DND-41 (cell line): ENCODE results near the gene SLC24A2.

Experiments used
- ATAC-seq: fragments of 200-7000 bp; cut with Tn5 transposase; 3 replicates; pipeline ENCODE4 v1.9.1; 2021; ENCODE audit warnings: low read depth; ENCODE audit not compliant: insufficient read depth
- DNase-seq: peaks from one replicate; pipeline ENCODE4 v3.0.0-alpha.2; 2020
- H2AFZ ChIP-seq: 2 replicates; pipeline ENCODE4 v1.6.0; 2012; ENCODE audit warnings: low read depth, low read length
- H3K27ac ChIP-seq: 2 replicates; pipeline ENCODE4 v1.5.1; 2012; ENCODE audit warnings: low read length, inconsistent platforms
- H3K27me3 ChIP-seq: fragments of 200-600 bp; sonication (generic); 2 replicates; pipeline ENCODE4 v1.6.0; 2012; ENCODE audit warnings: low read length, mild to moderate bottlenecking, inconsistent platforms; ENCODE audit not compliant: insufficient read depth, poor library complexity
- H3K36me3 ChIP-seq: 2 replicates; pipeline ENCODE4 v1.5.1; 2012; ENCODE audit warnings: low read length, inconsistent platforms; ENCODE audit not compliant: insufficient read depth
- H3K4me1 ChIP-seq: 2 replicates; pipeline ENCODE4 v1.5.1; 2012; ENCODE audit warnings: mild to moderate bottlenecking, low read length; ENCODE audit not compliant: insufficient read depth
- H3K4me2 ChIP-seq: 2 replicates; pipeline ENCODE4 v1.6.0; 2012; ENCODE audit warnings: mild to moderate bottlenecking, moderate library complexity, low read length, inconsistent platforms; ENCODE audit not compliant: insufficient read depth
- H3K4me3 ChIP-seq, 2 experiments: fragments of 200-600 bp in 1 of 2; shearing (Covaris generic) in 1 of 2; 2 replicates each; pipeline ENCODE4 v1.5.1; 2012 to 2016; ENCODE audit warnings: inconsistent platforms in 2 of 2, low read length in 2 of 2, mild to moderate bottlenecking in 2 of 2, low read depth in 1 of 2, moderate library complexity in 1 of 2
- H3K79me2 ChIP-seq: 2 replicates; pipeline ENCODE4 v1.6.0; 2012; ENCODE audit warnings: low read length, inconsistent platforms; ENCODE audit not compliant: insufficient read depth
- H3K9ac ChIP-seq: 2 replicates; pipeline ENCODE4 v1.6.0; 2012; ENCODE audit warnings: low read depth, mild to moderate bottlenecking, inconsistent platforms, low read length, moderate library complexity
- H3K9me3 ChIP-seq: 2 replicates; pipeline ENCODE4 v1.5.1; 2012; ENCODE audit warnings: low read length, moderate library complexity, mild to moderate bottlenecking, inconsistent platforms; ENCODE audit not compliant: insufficient read depth, severe bottlenecking
- H4K20me1 ChIP-seq: 2 replicates; pipeline ENCODE4 v1.6.0; 2012; ENCODE audit warnings: low read length; ENCODE audit not compliant: insufficient read depth
- EZH2 ChIP-seq: IDR thresholded peaks from 3 replicates; pipeline ENCODE4 v1.6.1; 2012; ENCODE audit warnings: borderline replicate concordance, low read depth, mild to moderate bottlenecking, moderate library complexity, low read length, inconsistent platforms; ENCODE audit not compliant: severe bottlenecking
- TF ChIP-seq, protein P1 (sequence below): IDR thresholded peaks from 2 replicates; pipeline ENCODE4 v1.5.1; 2012; ENCODE audit warnings: borderline replicate concordance, low read length, moderate library complexity, mild to moderate bottlenecking; ENCODE audit not compliant: poor library complexity, severe bottlenecking; ENCODE audit errors: extremely low read depth

SLC24A2 gene

DNA sequence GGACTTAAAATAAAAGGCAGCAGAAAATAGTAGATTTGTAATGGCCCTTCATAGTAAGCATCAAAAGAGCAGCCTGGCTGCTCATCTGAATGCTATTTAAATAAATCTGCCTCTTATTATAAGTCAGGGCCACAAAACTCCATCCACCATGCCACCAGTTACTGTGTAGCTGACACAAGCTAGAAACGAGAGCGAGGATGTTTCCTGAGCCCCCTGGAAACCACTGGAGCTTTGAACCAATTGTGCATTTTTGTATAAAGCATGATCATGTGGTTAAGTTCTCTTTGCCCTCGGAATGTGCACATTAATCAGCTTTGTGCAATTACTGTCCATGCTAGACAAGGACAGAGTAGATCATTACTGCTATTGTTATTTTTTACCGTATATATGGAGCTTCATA lies 17.4 kb downstream of the SLC24A2 start:
- Histone ChIP-seq H2AFZ (no peak overlapping the region), H3K4me1 (no peaks in the 10 kb centered on the region), H4K20me1 (no peaks in the 10 kb centered on the region), H3K27ac (no peak overlapping the region), H3K9ac (no peak overlapping the region), H3K9me3 (no peaks in the 10 kb centered on the region), H3K79me2 (no peaks in the 10 kb centered on the region), H3K27me3 (no peaks in the 10 kb centered on the region), H3K4me2 (no peak overlapping the region), H3K4me3 (no peak overlapping the region), H3K36me3 (no peaks in the 10 kb centered on the region)
- ATAC-seq (no peak), DNase-seq (no peak)
- TF ChIP-seq EZH2: no peak
- TF ChIP-seq, protein P1, sequence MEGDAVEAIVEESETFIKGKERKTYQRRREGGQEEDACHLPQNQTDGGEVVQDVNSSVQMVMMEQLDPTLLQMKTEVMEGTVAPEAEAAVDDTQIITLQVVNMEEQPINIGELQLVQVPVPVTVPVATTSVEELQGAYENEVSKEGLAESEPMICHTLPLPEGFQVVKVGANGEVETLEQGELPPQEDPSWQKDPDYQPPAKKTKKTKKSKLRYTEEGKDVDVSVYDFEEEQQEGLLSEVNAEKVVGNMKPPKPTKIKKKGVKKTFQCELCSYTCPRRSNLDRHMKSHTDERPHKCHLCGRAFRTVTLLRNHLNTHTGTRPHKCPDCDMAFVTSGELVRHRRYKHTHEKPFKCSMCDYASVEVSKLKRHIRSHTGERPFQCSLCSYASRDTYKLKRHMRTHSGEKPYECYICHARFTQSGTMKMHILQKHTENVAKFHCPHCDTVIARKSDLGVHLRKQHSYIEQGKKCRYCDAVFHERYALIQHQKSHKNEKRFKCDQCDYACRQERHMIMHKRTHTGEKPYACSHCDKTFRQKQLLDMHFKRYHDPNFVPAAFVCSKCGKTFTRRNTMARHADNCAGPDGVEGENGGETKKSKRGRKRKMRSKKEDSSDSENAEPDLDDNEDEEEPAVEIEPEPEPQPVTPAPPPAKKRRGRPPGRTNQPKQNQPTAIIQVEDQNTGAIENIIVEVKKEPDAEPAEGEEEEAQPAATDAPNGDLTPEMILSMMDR: no peak

DNA sequence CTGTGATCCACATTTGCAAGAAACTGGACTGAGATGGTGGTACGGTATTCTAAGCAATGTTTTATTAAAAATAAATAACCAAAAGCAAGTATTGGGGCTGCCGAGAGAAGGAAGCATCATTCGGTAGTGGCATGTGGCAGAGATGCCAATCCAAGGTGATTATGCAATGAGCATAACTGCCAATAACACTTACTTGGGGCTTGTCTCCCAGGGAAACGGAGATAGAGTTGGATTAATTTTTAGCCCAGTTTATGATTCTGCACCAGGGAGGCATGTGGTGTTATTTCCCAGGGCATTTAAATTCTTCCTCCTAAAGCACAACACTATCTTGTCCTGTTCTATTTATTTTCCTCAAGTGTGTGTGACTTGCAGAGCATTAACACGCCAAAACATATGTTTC lies 17.9 kb downstream of the SLC24A2 start:
- no peak overlapping the region for H3K4me2 ChIP-seq
- H3K4me1 ChIP-seq: no peaks in the 10 kb centered on the region
- no peaks in the 10 kb centered on the region for H4K20me1 ChIP-seq
- no peaks in the 10 kb centered on the region for H3K9me3 ChIP-seq
- no peak overlapping the region for H3K27ac ChIP-seq
- no peak for TF ChIP-seq EZH2
- TF ChIP-seq, protein P1: no peak
- DNase-seq (no peak), ATAC-seq (no peak)
- no peaks in the 10 kb centered on the region for H3K36me3 ChIP-seq
- no peak overlapping the region for H3K4me3 ChIP-seq
- H3K79me2 ChIP-seq: no peaks in the 10 kb centered on the region
- no peak overlapping the region for H3K9ac ChIP-seq
- H3K27me3 ChIP-seq: no peaks in the 10 kb centered on the region
- H2AFZ ChIP-seq: no peak overlapping the region

DNA sequence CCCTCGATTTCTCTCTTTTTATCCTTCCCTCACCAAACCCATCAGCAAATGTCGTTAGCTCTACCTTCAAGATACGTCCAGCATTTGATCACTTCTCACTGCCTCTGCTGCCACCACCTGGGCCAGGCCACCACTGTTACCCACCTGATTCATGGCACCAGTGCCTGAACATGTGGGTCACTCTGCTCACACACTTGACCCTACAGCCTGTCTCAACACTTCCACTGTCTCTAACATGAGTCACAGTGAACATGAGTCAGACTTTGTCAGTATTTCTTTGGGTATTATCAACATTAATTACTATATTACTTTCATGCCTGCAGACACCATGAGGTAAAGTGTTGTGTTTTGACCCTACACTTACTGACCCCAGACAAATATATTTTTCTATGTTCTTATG lies 19.6 kb downstream of the SLC24A2 start:
- Histone ChIP-seq H4K20me1 (no peaks in the 10 kb centered on the region), H3K27ac (no peak overlapping the region), H3K79me2 (no peaks in the 10 kb centered on the region), H3K27me3 (no peaks in the 10 kb centered on the region), H3K9ac (no peak overlapping the region), H2AFZ (no peak overlapping the region), H3K4me2 (no peak overlapping the region), H3K4me3 (no peak overlapping the region), H3K4me1 (no peaks in the 10 kb centered on the region), H3K36me3 (no peaks in the 10 kb centered on the region), H3K9me3 (no peaks in the 10 kb centered on the region)
- DNase-seq (no peak), ATAC-seq (no peak)
- TF ChIP-seq, protein P1: no peak
- no peak for TF ChIP-seq EZH2

DNA sequence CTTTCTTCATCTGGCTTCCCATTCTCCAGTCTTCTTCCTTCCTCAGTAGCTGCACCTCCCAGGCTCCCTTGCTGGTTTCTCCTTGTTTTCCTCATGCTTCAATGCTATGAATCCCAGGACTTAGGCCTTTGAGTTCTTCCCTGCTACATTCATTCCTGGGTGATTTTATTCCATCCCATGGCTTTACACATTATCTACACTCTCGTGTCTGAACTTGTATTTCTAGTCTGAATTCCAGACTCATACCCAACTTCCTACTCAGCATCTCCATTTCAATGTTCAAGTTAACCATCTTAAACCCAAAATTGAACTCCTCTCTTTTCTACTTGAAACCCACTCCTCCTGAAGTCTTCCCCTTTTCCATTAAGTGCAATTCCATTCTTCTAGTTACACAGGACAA lies 20.0 kb downstream of the SLC24A2 start:
- no peak overlapping the region for H2AFZ ChIP-seq
- no peaks in the 10 kb centered on the region for H3K4me1 ChIP-seq
- H3K9me3 ChIP-seq: no peaks in the 10 kb centered on the region
- H3K4me3 ChIP-seq: no peak overlapping the region
- no peak overlapping the region for H3K4me2 ChIP-seq
- H3K36me3 ChIP-seq: no peaks in the 10 kb centered on the region
- H3K79me2 ChIP-seq: no peaks in the 10 kb centered on the region
- TF ChIP-seq, protein P1: no peak
- no peak for TF ChIP-seq EZH2
- ATAC-seq (no peak), DNase-seq (no peak)
- H3K27ac ChIP-seq: no peak overlapping the region
- no peaks in the 10 kb centered on the region for H3K27me3 ChIP-seq
- no peak overlapping the region for H3K9ac ChIP-seq
- no peaks in the 10 kb centered on the region for H4K20me1 ChIP-seq
